ENCODE data around the gene LRRC4. TPM values are rescaled to one million over a fixed set of nuclear protein-coding genes. Genes with fewer than 3 reads are reported as not detected.

LRRC4 gene
- total RNA-seq, 1 experiment from 2014 or later = 10.4 TPM

GRCh38 chr7:128066395-128066794, 35.2 kb upstream of the LRRC4 start:
- Histone ChIP-seq H2BK5ac (ENCODE audit: insufficient read length, low read length) (no peak overlapping the region), H3K9me3 (ENCODE audit: control insufficient read depth, low read depth, low read length) (no peaks in the 10 kb centered on the region), H3K9ac (ENCODE audit: extremely low read depth, insufficient read length, low read length) (no peak overlapping the region), H4K20me1 (ENCODE audit: control insufficient read depth, insufficient read depth, insufficient read length) (no peaks in the 10 kb centered on the region), H3K4me1 (ENCODE audit: insufficient read depth, low read length) (no peaks in the 10 kb centered on the region), H4K91ac (ENCODE audit: insufficient read length, low read depth, low read length) (no peak overlapping the region), H3K27me3 (ENCODE audit: insufficient read depth, low read length) (no peaks in the 10 kb centered on the region), H3K4ac (ENCODE audit: low read depth, low read length) (no peak overlapping the region), H2BK120ac (ENCODE audit: low read depth, low read length, poor library complexity, severe bottlenecking) (no peak overlapping the region), H2BK15ac (ENCODE audit: low read depth, low read length) (no peak overlapping the region), H3K79me1 (ENCODE audit: insufficient read depth, low read depth, low read length, poor library complexity, severe bottlenecking) (no peaks in the 10 kb centered on the region), H4K5ac (ENCODE audit: insufficient read length, low read depth, low read length) (no peak overlapping the region), H3K18ac (ENCODE audit: insufficient read length, low read depth, low read length) (no peak overlapping the region), H3K4me2 (ENCODE audit: insufficient read depth, insufficient read length, low read length) (no peak overlapping the region), H3K14ac (ENCODE audit: insufficient read depth, low read length) (no peak overlapping the region; the same call in 1 of the 2 replicates), H3T11ph (ENCODE audit: low read length) (no peak overlapping the region), H2BK20ac (ENCODE audit: low read depth, low read length, poor library complexity, severe bottlenecking) (no peak overlapping the region), H3K27ac (ENCODE audit: insufficient read length, low read depth, low read length) (no peak overlapping the region), H4K8ac (replicated peaks; ENCODE audit: insufficient read length, low read depth, low read length) (no peak overlapping the region), H2AFZ (ENCODE audit: low read length) (no peak overlapping the region), H3K56ac (ENCODE audit: insufficient read length, low read depth, low read length) (no peak overlapping the region), H2AK5ac (ENCODE audit: insufficient read length, low read length) (no peak overlapping the region), H2BK12ac (ENCODE audit: insufficient read length, low read depth, low read length) (no peak overlapping the region), H3K23ac (ENCODE audit: insufficient read length, low read depth, low read length) (no peak overlapping the region), H3K23me2 (ENCODE audit: insufficient read length, low read depth, low read length, poor library complexity, severe bottlenecking) (no peaks in the 10 kb centered on the region), H3K79me2 (ENCODE audit: insufficient read depth, low read length) (no peaks in the 10 kb centered on the region)
- no peak for DNase-seq
- Mint-ChIP-seq H3K27ac (no peak overlapping the region), H3K36me3 (ENCODE audit: insufficient read depth in 1 of 3, low read depth in 3 of 3) (peaks cover 1 to 3% (median 2%) of the 10 kb centered on the region in 3 experiments; a peak in 3 of 7 replicates), H3K4me3 (no peak overlapping the region), H3K4me1 (0 out of 4 replicates have a peak, but pooled peaks cover 0 to 2% of the 10 kb centered on the region in 2 experiments), H3K9me3 (no peaks in the 10 kb centered on the region), H3K27me3 (ENCODE audit: low read depth) (no peaks in the 10 kb centered on the region)
- no CpG with 5 or more reads among the region's 10 CpGs for WGBS (ENCODE audit: extremely low coverage, insufficient read length, low lambda C conversion rate)
- TF ChIP-seq CTCF (conservative IDR thresholded peaks at IDR 0.05) = no peak
